Activated naive CD8-positive, alpha-beta T cell treated with anti-CD3 and anti-CD28 coated beads, Interleukin-2, amount 50 U/mL, for 16 hours (primary cell): ENCODE data around the gene FANCM.

ENCODE experiments used
- DNase-seq: peaks from one replicate; pipeline ENCODE4 v3.0.0-alpha.2; 2020; ENCODE audit warnings: low read depth, low spot score

FANCM gene, protein sequence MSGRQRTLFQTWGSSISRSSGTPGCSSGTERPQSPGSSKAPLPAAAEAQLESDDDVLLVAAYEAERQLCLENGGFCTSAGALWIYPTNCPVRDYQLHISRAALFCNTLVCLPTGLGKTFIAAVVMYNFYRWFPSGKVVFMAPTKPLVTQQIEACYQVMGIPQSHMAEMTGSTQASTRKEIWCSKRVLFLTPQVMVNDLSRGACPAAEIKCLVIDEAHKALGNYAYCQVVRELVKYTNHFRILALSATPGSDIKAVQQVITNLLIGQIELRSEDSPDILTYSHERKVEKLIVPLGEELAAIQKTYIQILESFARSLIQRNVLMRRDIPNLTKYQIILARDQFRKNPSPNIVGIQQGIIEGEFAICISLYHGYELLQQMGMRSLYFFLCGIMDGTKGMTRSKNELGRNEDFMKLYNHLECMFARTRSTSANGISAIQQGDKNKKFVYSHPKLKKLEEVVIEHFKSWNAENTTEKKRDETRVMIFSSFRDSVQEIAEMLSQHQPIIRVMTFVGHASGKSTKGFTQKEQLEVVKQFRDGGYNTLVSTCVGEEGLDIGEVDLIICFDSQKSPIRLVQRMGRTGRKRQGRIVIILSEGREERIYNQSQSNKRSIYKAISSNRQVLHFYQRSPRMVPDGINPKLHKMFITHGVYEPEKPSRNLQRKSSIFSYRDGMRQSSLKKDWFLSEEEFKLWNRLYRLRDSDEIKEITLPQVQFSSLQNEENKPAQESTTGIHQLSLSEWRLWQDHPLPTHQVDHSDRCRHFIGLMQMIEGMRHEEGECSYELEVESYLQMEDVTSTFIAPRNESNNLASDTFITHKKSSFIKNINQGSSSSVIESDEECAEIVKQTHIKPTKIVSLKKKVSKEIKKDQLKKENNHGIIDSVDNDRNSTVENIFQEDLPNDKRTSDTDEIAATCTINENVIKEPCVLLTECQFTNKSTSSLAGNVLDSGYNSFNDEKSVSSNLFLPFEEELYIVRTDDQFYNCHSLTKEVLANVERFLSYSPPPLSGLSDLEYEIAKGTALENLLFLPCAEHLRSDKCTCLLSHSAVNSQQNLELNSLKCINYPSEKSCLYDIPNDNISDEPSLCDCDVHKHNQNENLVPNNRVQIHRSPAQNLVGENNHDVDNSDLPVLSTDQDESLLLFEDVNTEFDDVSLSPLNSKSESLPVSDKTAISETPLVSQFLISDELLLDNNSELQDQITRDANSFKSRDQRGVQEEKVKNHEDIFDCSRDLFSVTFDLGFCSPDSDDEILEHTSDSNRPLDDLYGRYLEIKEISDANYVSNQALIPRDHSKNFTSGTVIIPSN (N-terminal part only)

DNA sequence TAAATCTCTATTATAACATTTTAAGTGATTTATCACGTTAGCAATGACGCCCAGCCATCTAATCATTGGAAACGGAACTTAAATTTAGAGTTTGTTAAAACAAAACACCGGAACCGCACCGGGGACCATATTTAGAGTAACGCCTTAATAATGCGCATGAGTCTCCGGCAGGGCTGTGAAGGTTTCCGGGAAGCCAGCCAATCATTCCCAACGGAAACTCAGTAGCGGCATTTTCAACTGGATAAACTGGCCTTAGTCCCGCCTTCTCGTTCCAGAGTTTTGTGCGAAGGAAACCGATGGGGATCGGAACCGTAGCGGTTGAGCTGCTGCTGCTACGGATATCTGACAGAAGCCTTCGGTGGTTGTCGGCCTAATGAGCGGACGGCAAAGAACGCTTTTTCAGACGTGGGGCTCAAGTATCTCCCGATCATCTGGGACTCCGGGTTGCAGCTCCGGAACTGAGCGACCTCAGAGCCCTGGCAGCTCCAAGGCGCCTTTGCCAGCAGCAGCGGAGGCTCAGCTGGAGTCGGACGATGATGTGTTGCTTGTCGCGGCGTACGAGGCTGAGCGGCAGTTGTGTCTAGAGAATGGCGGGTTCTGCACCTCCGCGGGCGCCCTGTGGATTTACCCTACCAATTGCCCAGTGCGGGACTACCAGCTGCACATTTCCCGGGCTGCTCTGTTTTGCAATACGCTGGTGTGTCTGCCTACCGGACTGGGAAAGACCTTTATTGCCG, at the start of gene FANCM:
FANCM (plus strand) TSS at position 272 of the 737 bp plus-strand sequence; CDS start at position 374, 102 bp downstream.
- DNase-seq, result peak; percentile 73

DNA sequence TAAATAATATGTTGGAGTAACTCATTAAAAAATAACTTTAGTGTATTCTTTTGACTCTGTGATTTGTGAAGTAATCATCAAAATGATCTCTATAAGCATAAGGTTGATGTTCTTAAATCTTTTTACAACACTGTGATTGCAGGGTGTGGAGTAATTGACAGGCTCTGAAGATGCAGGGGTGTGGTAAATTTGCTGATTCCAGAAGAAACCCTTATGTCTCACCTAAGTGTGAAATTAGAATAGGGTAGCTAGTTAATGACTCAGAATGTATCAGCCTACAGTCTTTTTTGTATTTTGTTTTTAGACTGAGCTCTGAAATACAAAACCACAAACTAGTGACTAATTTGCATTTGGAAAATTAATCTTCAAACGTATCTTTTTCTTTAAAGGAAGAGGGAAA, 45.9 kb upstream of the FANCM start:
- DNase-seq, result no peak

DNA sequence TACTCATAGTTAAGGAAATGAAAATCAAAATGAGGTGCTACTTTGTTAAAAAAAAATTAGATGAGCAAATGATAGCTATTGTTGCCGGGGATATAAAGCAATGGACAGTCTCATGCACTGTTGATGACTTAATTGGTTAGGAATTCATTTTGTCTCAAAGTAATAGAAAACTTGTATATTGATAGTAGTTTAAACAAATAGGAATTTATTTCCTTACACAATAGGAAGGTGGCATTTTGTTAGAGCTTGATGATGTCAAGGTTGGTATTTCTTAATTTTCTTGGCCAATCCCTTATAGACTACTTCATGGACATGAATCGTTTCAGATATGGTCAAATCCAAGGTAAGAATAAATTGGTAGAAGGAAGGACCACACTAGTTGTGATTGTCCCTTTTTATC, 44.0 kb upstream of the FANCM start:
- no peak for DNase-seq

DNA sequence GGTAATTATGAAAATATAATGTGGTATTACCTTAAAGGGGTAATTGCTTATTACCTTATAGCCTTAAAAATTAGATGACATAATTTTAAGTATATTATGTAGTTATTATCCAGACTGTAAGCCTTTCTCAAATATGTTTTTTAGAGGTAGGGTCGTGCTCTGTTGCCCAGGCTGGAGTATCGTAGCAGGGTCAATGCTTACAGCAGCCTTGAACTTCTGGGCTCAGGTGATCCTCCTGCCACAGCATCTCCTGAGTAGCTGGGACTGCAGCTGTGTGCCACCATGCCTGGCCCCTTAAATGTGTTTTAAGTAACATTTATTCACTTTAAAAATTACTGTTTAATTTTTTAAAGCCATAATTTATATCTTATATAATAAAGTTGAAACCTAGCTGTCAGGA, 41.5 kb upstream of the FANCM start:
- DNase-seq, result no peak

DNA sequence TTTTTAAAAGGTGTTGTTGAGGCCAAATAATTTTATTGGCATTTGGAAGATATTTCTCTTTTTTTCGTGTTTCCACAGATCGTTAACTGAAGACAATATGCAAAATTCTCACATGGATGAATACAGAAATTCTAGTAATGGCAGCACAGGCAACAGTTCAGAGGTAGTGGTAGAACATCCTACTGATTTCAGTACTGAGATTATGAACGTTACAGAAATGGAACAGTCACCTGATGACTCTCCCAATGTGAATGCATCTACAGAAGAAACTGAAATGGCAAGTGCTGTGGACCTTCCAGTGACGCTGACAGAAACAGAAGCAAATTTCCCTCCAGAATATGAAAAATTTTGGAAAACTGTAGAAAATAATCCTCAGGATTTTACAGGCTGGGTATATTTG, 40.6 kb upstream of the FANCM start:
- no peak for DNase-seq

DNA sequence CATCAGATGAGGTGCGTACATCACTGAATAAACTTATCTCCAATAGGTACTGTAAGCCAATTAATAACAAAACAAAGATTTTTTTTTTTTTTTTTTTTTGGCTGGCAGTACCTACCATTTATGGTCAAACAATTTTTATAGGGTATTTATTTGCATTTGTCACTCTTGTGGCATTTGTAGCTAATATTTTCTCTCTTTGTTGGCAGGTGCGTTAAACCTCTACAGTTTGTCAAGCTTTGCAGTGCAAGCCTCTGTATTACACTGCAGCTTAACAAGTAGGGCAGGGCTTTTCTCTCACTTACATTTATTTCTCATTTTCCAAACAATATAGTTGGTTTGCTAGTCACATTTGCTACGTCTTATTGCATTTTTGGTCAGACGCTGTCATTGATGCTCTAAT, 39.5 kb upstream of the FANCM start:
- DNase-seq, result no peak

DNA sequence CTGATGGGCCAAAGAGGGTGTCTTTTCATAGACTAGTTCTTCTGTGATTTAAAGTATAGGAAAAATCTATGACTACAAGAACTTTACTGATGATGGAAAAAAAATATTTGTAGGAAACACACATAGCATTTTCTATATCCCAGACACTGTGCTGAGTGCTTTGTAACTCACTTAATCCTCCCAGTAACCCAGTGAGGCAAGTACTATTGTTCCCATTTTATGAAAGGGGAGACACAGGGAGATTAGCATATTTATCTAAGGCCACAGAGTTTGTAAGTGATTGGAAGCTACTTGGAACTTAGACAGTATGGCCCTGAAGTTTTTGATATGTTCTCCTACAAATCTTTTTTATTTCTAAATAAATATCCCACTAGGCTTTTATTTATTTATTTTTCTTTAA, 31.9 kb upstream of the FANCM start:
- no peak for DNase-seq

DNA sequence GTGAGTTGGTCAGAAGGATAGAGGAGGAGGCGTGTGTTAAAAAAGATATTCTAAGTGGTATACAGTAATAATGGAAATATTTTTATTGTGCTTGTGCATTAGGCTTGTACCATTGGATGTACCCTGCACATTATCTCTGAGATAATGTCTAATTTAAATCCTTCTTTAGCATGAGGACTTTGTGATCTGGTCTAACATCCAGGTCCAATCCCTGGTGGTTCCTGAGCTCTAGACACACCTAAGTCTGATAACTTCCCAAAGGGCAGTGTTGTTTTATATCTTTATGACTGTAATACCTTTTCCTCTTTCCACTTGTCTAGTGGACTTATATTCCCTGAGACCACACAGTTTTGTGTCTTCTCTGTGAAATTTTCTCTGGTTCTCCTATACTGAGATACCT, 31.2 kb upstream of the FANCM start:
- no peak for DNase-seq

DNA sequence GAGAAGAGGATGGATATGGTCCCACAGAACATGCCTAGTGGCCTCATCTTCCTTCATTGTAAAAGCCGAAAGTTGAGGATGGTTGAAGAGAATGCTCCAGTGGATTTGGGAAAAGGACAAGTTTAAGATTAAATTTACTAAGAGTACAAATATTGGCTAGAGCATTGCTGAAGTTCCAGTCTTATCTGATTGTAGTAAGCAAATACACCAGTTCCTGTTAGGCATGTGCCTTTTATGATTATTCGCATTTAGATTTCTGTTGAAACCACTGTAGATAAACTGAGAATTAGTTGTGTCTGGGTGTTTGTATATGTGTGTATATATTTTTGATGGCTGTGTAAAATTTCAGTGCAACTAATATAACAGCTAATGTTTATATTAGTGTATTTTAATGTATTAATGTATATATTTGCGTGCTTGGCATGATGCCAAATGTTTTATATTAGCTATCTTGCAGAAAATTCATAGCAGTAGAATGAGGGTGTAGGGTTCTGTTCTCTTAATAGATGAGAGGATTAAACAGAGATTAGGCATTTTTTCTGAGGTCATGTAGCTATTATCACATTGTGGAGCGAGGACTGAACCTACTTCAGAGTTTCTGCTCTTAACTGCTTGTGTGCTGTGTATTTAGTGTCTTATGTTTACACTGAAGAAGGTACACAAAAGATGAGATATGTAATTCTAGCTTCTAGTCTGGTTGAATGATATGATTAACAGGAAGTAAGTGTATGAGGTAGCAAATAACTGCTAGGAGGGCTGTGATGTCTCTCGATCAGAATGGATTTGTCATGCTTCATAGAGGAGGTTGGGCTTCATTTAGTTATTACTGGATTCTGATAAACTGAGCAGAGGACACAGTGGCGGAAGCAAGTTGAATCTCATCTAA, 22.6 kb upstream of the FANCM start:
- no peak for DNase-seq

DNA sequence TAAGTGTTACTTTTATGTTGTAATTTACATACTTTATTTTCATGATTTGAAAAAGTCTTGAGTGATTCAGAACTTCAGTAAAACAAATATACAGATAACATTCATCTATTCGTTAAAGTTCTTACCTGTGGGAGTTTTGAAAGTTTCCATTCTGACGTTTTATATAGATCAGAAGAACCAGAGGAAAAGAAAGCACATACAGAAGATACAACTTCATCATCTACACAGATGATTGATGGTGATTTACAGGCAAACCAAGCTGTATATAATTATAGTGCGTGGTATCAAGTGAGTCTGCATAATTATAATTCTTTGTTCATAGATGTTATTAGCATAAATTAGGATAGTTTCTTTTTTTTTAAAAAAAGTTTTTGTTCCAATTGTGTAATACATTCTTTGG, 21.4 kb upstream of the FANCM start:
- no peak for DNase-seq

DNA sequence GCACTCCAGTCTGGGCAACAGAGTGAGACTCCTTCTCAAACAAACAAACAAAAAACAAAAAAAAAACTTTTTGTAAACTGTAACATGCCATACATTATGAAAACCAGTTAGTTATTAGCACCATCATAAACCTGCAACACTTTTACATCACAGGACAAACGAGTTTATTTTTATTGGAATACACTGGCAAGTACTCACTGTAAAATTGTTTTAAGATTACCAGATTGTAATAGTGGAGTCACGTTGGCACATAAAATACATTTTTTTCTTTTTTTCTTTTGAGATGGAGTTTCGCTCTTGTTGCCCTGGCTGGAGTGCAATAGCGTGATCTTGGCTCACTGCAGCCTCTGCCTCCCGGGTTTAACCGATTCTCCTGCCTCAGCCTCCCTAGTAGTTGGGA, 17.1 kb upstream of the FANCM start:
- DNase-seq, result no peak

DNA sequence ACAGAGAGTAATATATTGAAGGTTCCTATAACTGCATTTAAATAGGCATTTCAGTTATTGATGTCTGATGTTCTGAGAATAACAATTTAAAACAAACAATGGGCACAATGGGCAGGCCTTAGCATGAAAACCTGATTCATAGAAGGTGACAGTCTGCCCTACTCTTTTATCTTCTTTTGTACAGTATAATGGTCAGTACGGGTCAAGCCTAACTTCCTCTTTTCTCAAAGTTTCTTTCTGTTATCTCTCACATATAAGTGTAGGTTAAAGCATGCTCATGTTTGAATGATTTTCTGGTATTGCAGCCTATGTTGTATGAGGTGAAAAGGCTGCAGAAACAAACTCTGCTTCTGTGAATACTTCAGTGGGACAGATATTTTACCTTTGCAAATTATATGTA, 15.6 kb upstream of the FANCM start:
- no peak for DNase-seq

DNA sequence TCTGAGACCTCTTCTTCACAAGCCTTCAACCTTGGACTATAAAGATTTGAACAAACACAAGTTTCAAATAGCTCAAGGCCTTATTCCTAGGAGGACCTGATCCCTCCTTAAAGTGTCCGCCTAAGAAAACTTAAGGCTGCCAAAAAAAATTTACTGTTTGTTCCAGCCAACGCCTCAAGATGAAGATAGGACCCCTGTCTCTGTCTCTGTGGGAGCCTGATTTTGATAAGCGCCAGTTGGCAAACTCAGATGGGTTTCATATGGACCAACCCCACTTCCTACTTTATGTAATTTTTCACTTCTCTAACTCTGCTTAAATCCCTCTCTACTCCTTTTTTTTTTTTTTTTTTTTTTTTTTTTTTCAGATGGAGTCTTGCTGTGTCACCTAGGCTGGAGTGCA, 12.5 kb upstream of the FANCM start:
- no peak for DNase-seq

DNA sequence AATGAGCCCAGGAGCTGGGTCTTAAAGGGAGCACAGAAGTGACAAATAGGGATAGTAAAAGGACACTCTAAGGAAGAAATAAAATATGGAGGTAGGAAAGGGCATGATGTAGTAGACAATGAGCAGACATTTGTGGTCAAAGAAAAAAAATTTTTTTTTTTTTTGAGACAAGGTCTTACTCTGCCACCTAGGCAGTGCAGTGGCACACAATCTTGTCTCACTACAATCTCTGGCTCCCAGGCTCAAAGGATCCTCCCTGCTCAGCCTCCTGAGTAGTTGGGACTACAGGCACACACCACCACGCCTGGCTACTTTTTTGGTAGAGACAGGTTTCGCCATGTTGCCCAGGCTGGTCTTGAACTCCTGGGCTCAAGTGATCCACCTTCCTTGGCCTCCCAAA, 10.0 kb upstream of the FANCM start:
- DNase-seq, result no peak

DNA sequence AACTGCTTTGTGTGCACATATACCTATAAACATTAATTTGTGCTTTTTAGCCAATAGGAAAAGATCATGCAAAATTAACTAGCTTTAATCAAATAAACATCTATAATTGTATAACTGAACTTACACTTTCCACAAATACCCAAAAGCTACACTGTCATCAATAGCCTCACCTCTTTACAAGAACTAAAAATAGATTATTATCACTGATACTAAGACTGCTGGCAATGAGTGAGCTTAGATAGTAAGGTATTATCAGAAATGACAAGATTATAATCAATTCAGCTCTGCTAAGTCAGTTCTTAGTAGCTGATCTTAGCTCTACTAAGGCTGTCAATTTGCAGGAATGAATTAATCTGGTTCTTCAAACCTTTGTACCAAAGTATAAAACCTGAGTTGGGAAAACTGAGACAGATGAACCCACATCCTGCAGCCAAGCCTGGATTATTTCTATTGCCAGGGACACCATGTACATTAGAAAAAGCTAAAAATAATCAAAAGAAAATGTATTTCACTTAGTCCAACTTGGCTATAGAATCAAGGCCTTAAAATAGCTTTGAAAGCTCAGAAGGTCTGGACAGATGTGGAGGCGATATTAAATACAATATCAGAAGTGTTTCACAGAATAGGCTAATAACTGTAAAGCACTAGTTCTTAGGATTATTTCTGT, 6.6 kb upstream of the FANCM start:
- no peak for DNase-seq

DNA sequence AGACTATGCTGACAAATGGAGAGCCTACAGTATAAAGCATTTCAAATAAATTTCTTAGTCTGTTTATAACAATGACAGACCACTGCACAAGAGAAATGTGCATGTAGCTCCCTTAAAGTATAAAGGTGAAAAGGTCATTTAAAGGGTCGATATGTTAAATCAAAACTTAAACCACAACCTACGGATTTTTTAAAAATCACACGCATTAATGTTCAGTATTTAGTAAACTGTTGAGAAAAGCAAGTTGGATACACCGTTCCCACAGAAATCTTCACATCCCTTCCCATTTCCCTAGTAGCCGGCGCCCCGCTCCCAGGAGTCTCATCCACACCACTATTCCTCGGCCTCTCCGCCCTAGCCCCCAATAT, 2.1 kb upstream of the FANCM start:
- no peak for DNase-seq

DNA sequence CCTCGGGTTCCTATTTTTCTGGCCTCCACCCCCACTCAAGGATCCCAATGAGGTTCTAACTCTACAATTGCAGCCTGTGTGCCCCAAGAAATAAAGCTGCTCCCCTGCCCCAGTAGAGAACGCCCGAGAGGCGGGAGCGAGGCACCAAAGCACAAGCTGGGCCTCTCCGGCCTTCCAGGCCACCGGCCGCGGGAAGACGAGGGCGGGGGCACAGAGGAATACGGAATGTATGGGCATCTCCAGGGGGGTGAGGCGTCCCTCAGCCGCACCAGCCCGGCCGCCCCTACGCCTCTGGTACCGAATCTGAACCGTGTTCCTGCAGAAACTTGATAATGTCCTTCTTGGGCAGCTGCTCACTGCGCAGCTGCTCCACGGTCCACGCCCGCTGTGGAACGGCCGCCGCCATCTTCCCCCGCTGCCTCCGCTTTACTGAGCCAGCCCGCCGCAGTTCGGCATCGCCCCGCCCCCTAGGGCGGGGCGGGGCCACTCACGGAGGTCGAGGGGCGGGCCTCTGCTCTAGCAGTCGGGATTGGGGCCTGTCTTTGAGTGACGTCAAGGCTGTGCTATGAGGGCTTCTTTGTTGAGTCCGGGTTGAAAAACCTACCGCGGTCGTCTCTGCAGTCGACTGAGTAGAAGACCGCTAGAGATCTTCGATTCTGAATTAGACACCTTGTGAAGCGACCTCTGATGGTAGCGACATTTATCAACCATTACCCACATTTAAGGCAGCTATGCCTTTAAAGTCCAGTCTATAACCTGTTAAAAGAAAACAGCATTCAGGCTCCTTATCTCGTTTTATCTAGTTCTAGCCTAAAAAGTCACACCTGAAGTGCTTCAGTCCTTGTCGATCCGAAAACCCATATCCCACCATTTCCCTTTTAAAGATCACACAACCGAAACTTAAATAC, 1.4 kb upstream of the FANCM start, which contains the start of gene FKBP3:
FKBP3 (minus strand) TSS at position 431 of the 908 bp plus-strand sequence; CDS start at position 406, 25 bp downstream.
- peak; percentile 86 for DNase-seq

DNA sequence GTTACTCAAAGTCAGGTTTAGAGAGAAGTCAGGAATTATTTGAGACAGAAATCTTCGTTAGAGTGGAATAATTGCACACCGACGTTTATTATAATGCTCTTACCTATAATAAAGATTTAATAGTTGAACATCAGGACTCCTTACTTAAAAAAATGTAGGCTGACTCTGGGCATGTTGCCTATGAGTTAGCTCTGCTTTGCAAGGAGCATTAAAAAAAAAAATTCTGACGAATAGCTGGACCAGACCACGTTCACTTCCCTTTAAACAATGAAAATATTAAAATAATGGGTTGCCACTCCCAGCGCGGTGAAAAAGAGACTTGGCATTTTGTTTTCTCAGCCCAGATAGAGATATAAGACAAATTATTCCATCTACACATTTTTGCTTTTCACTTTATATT, 574 bp upstream of the FANCM start:
- no peak for DNase-seq

DNA sequence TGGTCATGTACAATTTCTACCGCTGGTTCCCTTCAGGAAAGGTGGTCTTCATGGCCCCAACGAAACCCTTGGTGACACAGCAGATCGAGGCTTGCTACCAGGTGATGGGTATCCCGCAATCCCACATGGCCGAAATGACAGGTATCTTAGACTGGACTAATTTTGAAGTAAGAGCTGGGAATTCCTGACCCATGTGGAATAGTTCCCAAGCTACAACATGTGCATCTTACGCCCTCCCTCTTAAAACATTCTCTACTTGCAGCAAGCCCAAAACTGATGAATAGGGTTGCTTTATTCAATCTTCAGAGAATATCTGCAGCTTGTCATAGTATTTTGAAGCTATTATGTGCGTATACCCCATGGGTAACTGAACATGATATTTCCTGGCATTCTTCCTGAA, 669 bp downstream of the FANCM start:
- no peak for DNase-seq
